Omental fat pad (tissue), 4 donors: ENCODE results near the gene ACOT7. TPM values are rescaled to one million over a fixed set of nuclear protein-coding genes. Genes with fewer than 3 reads are reported as not detected.

ENCODE experiments used
- ATAC-seq: fragments of 150-250 bp; one replicate; pipeline ENCODE4 v1.9.1; 2016; ENCODE audit warnings: mild to moderate bottlenecking, moderate library complexity; ENCODE audit not compliant: low FRiP score
- DNase-seq: peaks from one replicate; pipeline ENCODE4 v3.0.0-alpha.2; 2019; ENCODE audit warnings: low spot score
- CTCF ChIP-seq, 3 donors: fragments of 450-650 bp; IDR thresholded peaks; one replicate each; pipeline ENCODE4 v1.5.1; 2016 to 2017; ENCODE audit warnings: antibody characterized with exemption in 3 of 3, mild to moderate bottlenecking in 3 of 3, moderate library complexity in 2 of 3
- total RNA-seq, 4 donors: library from RNA; depleted of rRNA; stranded (reverse); fragments of >200 nt; gene quantifications; one replicate each; pipeline ENCODE4 v1.1.0, GENCODE V29; 2016

ACOT7 gene
- total RNA-seq, 4 donors from 2014 or later: 7.4 to 16.7 (median 9.2) TPM

GRCh38 chr1:6260961-6261614 is 132.5 kb downstream of the ACOT7 start, which contains the start of gene GPR153:
GPR153 (minus strand) TSS chr1:6261098; CDS start chr1:6254905, 6,193 bp downstream.
- ATAC-seq (peak; percentile 71), DNase-seq (no peak)
- TF ChIP-seq CTCF (IDR thresholded peaks at IDR 0.05): no peak

- ATAC-seq (peak; percentile 24), DNase-seq (no peak)
- no peak for TF ChIP-seq CTCF (IDR thresholded peaks at IDR 0.05)
Measured at GRCh38 chr1:6260433-6260934, 133.1 kb downstream of the ACOT7 start.

- peak; percentile 52 for ATAC-seq
- no peak for TF ChIP-seq CTCF (IDR thresholded peaks at IDR 0.05)
- DNase-seq: peak; percentile 76
Measured at GRCh38 chr1:6259491-6260362, 133.8 kb downstream of the ACOT7 start.

- ATAC-seq (no peak), DNase-seq (no peak)
- no peak for TF ChIP-seq CTCF (IDR thresholded peaks at IDR 0.05)
Measured at GRCh38 chr1:6258675-6259074, 134.9 kb downstream of the ACOT7 start.

GRCh38 chr1:6257541-6258069 is 136.0 kb downstream of the ACOT7 start:
- no peak for TF ChIP-seq CTCF (IDR thresholded peaks at IDR 0.05)
- DNase-seq (no peak), ATAC-seq (no peak)

GRCh38 chr1:6256645-6257044 is 136.9 kb downstream of the ACOT7 start:
- ATAC-seq (no peak), DNase-seq (no peak)
- TF ChIP-seq CTCF (IDR thresholded peaks at IDR 0.05): no peak
